DMS 273 (cell line): ENCODE data around the gene C6orf89.
A peak's percentile ranks its signal among the peaks of the same experiment; 100 is the strongest.
"Not testable (repeated sequence)": the region's sequence is repeated elsewhere in the genome, so short reads cannot be mapped to it uniquely, and the experiment has no call there.

Experiments used
- DNase-seq: peaks from one replicate; lab custom pipeline; 2025; ENCODE audit not compliant: unreplicated experiment; lab: John Stamatoyannopoulos, UW

The C6orf89 gene

GRCh38 chr6:36920049-36920448 is 34.3 kb downstream of the C6orf89 start:
- DNase-seq: no peak

GRCh38 chr6:36920546-36920945 is 34.8 kb downstream of the C6orf89 start:
- DNase-seq: no peak

- no peak for DNase-seq
Measured at GRCh38 chr6:36924131-36924530, 38.4 kb downstream of the C6orf89 start.

- no peak for DNase-seq
Measured at GRCh38 chr6:36924778-36925374, 39.1 kb downstream of the C6orf89 start.

- no peak for DNase-seq
Measured at GRCh38 chr6:36925809-36926208, 40.1 kb downstream of the C6orf89 start.

- no peak for DNase-seq
Measured at GRCh38 chr6:36926708-36927513, 41.2 kb downstream of the C6orf89 start.

- peak; percentile 46 for DNase-seq
Measured at GRCh38 chr6:36927691-36928546, 42.2 kb downstream of the C6orf89 start.

- peak; percentile 22 for DNase-seq
Measured at GRCh38 chr6:36928547-36928918, 42.8 kb downstream of the C6orf89 start.

GRCh38 chr6:36929152-36929551 is 43.4 kb downstream of the C6orf89 start:
- peak; percentile 25 for DNase-seq

- DNase-seq: peak; percentile 35
Measured at GRCh38 chr6:36929607-36930006, 43.9 kb downstream of the C6orf89 start.

GRCh38 chr6:36930483-36930882 is 44.7 kb downstream of the C6orf89 start:
- DNase-seq: no peak

GRCh38 chr6:36933102-36933501 is 47.4 kb downstream of the C6orf89 start:
- no peak for DNase-seq

GRCh38 chr6:36933519-36933918 is 47.8 kb downstream of the C6orf89 start:
- DNase-seq: no peak

GRCh38 chr6:36934901-36935300 is 49.1 kb downstream of the C6orf89 start:
- no peak for DNase-seq

GRCh38 chr6:36936824-36937223 is 51.1 kb downstream of the C6orf89 start:
- no peak for DNase-seq

GRCh38 chr6:36937896-36938295 is 52.1 kb downstream of the C6orf89 start:
- no peak for DNase-seq

- no peak for DNase-seq
Measured at GRCh38 chr6:36938536-36938935, 52.8 kb downstream of the C6orf89 start.

- DNase-seq: not testable (repeated sequence)
Measured at GRCh38 chr6:36939005-36939404, 53.3 kb downstream of the C6orf89 start.

- DNase-seq: no peak
Measured at GRCh38 chr6:36940027-36940426, 54.3 kb downstream of the C6orf89 start.

- not testable (repeated sequence) for DNase-seq
Measured at GRCh38 chr6:36941561-36941960, 55.8 kb downstream of the C6orf89 start.

- DNase-seq: not testable (repeated sequence)
Measured at GRCh38 chr6:36942329-36942728, 56.6 kb downstream of the C6orf89 start.

GRCh38 chr6:36944650-36945049 is 58.9 kb downstream of the C6orf89 start:
- DNase-seq: no peak
